HepG2 (cell line): Measurements from ENCODE around the gene WIZ. TPM values are rescaled to one million over a fixed set of nuclear protein-coding genes. Genes with fewer than 3 reads are reported as not detected.

ENCODE experiments used
- BRCA1 ChIP-seq: sonication (generic); formaldehyde crosslinking; IDR thresholded peaks from 2 replicates; pipeline ENCODE4 v1.4.0; 2020; ENCODE audit warnings: missing genetic modification reagents
- CHD2 ChIP-seq: IDR thresholded peaks from 2 replicates; pipeline ENCODE4 v1.6.1; 2011; ENCODE audit warnings: low read depth, low read length, improper control_type of control experiment
- ESRRA ChIP-seq: sonication (generic); formaldehyde crosslinking; IDR thresholded peaks from 2 replicates; pipeline ENCODE4 v1.5.1; 2020; ENCODE audit warnings: mild to moderate bottlenecking, low read depth, missing genetic modification reagents
- IRX3 ChIP-seq: sonication (generic); formaldehyde crosslinking; IDR thresholded peaks from 2 replicates; pipeline ENCODE4 v1.8.1; 2023; ENCODE audit warnings: mild to moderate bottlenecking, low read depth, missing genetic modification reagents, borderline replicate concordance
- MTA1 ChIP-seq: sonication (generic); formaldehyde crosslinking; IDR thresholded peaks from 2 replicates; pipeline ENCODE4 v1.4.0; 2020; ENCODE audit warnings: missing genetic modification reagents, mild to moderate bottlenecking, borderline replicate concordance
- NFIC ChIP-seq: IDR thresholded peaks from 2 replicates; pipeline ENCODE4 v1.6.1; 2012; ENCODE audit warnings: mild to moderate bottlenecking, low read length, inconsistent platforms
- RARA ChIP-seq: IDR thresholded peaks from 2 replicates; pipeline ENCODE4 v1.6.1; 2016; ENCODE audit warnings: missing genetic modification reagents, missing compliant biosample characterization
- RFXANK ChIP-seq: IDR thresholded peaks from 2 replicates; pipeline ENCODE4 v1.6.1; 2016
- SIN3B ChIP-seq: fragments of 150-350 bp; IDR thresholded peaks from 2 replicates; pipeline ENCODE4 v1.6.1; 2014; ENCODE audit warnings: low read length
- SRY ChIP-seq: sonication (generic); formaldehyde crosslinking; IDR thresholded peaks from 2 replicates; pipeline ENCODE4 v1.8.0; 2022; ENCODE audit warnings: mild to moderate bottlenecking, missing genetic modification reagents
- TSC22D2 ChIP-seq: sonication (generic); formaldehyde crosslinking; IDR thresholded peaks from 2 replicates; pipeline ENCODE4 v1.5.1; 2020; ENCODE audit warnings: missing genetic modification reagents, mild to moderate bottlenecking, borderline replicate concordance
- YEATS4 ChIP-seq: sonication (generic); formaldehyde crosslinking; IDR thresholded peaks from 2 replicates; pipeline ENCODE4 v1.4.0; 2020; ENCODE audit warnings: missing genetic modification reagents, borderline replicate concordance
- ZNF138 ChIP-seq: sonication (generic); formaldehyde crosslinking; IDR thresholded peaks from 2 replicates; pipeline ENCODE4 v1.5.0; 2020; ENCODE audit warnings: mild to moderate bottlenecking, low read depth, missing genetic modification reagents
- ZNF570 ChIP-seq: sonication (generic); formaldehyde crosslinking; IDR thresholded peaks from 2 replicates; pipeline ENCODE4 v1.4.0; 2020; ENCODE audit warnings: mild to moderate bottlenecking, missing genetic modification reagents, borderline replicate concordance
- ZNF709 ChIP-seq: sonication (generic); formaldehyde crosslinking; IDR thresholded peaks from 2 replicates; pipeline ENCODE4 v1.5.0; 2020; ENCODE audit warnings: mild to moderate bottlenecking, missing genetic modification reagents
- ZNF737 ChIP-seq: sonication (generic); formaldehyde crosslinking; IDR thresholded peaks from 2 replicates; pipeline ENCODE4 v1.5.0; 2020; ENCODE audit warnings: missing genetic modification reagents, mild to moderate bottlenecking, borderline replicate concordance
- ZNF891 ChIP-seq: sonication (generic); formaldehyde crosslinking; IDR thresholded peaks from 2 replicates; pipeline ENCODE4 v1.5.0; 2020; ENCODE audit warnings: mild to moderate bottlenecking, missing genetic modification reagents
- polyA plus RNA-seq, 8 experiments: library from polyadenylated mRNA; depleted of rRNA in 3 of 8; stranded (reverse) in 7 of 8; unstranded in 1 of 8; fragments of >200 nt; fragmentation: Illumina TruSeq in 4 of 8; extraction: Trizol in 4 of 8; gene quantifications; 2 replicates each; pipeline versions ENCODE4 v1.2.1 to v1.2.3, GENCODE V29; 2011 to 2016; ENCODE audit warnings: low read depth in 4 of 8, missing spikeins in 1 of 8, mixed read lengths in 1 of 8; ENCODE audit not compliant: insufficient read depth in 1 of 8
- total RNA-seq, 5 experiments: library from RNA; depleted of rRNA; stranded (reverse); fragments of >200 nt; fragmentation: Illumina TruSeq; extraction: Trizol; gene quantifications; 2 replicates each; pipeline ENCODE4 v1.2.3, GENCODE V29; 2016; ENCODE audit warnings: low read depth in 1 of 5
- TF ChIP-seq, protein P1 (sequence below): sonication (generic); formaldehyde crosslinking; IDR thresholded peaks from 2 replicates; pipeline ENCODE4 v1.5.1; 2020; ENCODE audit warnings: missing genetic modification reagents, mild to moderate bottlenecking, borderline replicate concordance
- TF ChIP-seq, protein P2 (sequence below): sonication (generic); formaldehyde crosslinking; IDR thresholded peaks from 2 replicates; pipeline ENCODE4 v1.5.1; 2020; ENCODE audit warnings: missing genetic modification reagents, mild to moderate bottlenecking, borderline replicate concordance
- TF ChIP-seq, protein P3 (sequence below): sonication (generic); formaldehyde crosslinking; IDR thresholded peaks from 2 replicates; pipeline ENCODE4 v1.4.0; 2020; ENCODE audit warnings: mild to moderate bottlenecking, missing genetic modification reagents
- TF ChIP-seq, protein P4 (sequence below): sonication (generic); formaldehyde crosslinking; IDR thresholded peaks from 2 replicates; pipeline ENCODE4 v1.4.0; 2020; ENCODE audit warnings: mild to moderate bottlenecking, missing genetic modification reagents

WIZ gene
- total and polyA plus RNA-seq, 2 of the 13 experiments (the other 11 are each of a cell fraction or from before 2014, with no cell fraction given) = 4.7 to 4.8 TPM

DNA sequence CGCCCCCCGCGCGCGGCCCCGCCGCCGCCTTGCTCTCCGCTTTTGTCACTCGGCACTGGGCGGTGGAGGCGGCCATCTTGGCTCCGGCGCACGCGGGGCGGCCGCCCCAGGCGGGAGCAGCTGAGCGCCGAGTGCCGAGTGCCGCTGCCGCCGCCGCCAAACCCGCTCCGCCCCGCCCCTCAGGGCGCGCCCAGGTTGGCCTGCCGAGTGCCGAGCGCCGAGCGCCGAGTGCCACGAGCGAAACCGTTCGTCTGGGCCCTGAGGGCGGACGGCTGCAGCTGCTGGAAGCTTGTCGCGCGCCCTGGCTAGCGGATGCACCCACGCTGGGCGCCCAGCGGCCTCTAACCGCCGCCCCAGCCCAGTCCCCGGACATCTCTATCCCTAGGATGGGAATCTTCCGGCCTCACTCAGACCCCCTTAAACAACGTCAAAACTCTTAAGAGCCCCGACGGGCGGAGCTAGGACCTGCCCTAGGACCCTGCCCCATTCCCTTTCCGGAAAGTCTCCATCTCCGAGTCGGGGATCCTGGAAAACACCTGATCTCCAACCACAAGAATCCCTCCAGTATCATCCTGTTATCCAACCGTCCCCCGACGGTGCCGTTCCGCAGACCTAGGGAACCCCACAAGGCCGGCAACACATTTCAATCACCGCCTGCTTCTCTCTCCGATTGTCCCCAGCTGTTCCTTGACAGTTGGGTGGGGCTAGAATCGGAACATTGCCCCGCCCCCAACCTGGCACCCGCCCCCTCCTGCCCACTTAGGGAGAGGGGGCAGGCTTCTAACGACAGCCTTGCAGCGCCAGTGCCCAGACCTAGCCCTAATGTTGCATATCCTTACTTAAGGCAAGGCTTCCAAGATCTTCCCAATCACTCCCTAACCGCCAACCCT, 16.9 kb downstream of the WIZ start (continued):
- TF ChIP-seq, protein P1, sequence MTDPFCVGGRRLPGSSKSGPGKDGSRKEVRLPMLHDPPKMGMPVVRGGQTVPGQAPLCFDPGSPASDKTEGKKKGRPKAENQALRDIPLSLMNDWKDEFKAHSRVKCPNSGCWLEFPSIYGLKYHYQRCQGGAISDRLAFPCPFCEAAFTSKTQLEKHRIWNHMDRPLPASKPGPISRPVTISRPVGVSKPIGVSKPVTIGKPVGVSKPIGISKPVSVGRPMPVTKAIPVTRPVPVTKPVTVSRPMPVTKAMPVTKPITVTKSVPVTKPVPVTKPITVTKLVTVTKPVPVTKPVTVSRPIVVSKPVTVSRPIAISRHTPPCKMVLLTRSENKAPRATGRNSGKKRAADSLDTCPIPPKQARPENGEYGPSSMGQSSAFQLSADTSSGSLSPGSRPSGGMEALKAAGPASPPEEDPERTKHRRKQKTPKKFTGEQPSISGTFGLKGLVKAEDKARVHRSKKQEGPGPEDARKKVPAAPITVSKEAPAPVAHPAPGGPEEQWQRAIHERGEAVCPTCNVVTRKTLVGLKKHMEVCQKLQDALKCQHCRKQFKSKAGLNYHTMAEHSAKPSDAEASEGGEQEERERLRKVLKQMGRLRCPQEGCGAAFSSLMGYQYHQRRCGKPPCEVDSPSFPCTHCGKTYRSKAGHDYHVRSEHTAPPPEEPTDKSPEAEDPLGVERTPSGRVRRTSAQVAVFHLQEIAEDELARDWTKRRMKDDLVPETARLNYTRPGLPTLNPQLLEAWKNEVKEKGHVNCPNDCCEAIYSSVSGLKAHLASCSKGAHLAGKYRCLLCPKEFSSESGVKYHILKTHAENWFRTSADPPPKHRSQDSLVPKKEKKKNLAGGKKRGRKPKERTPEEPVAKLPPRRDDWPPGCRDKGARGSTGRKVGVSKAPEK (CRISPR knock-in tag) = no peak
- no peak for TF ChIP-seq ZNF570 (CRISPR knock-in tag)
- no peak for TF ChIP-seq BRCA1 (CRISPR knock-in tag)
- TF ChIP-seq, protein P2, sequence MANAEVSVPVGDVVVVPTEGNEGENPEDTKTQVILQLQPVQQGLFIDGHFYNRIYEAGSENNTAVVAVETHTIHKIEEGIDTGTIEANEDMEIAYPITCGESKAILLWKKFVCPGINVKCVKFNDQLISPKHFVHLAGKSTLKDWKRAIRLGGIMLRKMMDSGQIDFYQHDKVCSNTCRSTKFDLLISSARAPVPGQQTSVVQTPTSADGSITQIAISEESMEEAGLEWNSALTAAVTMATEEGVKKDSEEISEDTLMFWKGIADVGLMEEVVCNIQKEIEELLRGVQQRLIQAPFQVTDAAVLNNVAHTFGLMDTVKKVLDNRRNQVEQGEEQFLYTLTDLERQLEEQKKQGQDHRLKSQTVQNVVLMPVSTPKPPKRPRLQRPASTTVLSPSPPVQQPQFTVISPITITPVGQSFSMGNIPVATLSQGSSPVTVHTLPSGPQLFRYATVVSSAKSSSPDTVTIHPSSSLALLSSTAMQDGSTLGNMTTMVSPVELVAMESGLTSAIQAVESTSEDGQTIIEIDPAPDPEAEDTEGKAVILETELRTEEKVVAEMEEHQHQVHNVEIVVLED (CRISPR knock-in tag) = peak; percentile 64; the same call in 1 of the 2 replicates
- TF ChIP-seq RARA (CRISPR knock-in tag) = 0 out of 2 replicates have a peak, but pooled peaks have one; percentile 9
- TF ChIP-seq, protein P3, sequence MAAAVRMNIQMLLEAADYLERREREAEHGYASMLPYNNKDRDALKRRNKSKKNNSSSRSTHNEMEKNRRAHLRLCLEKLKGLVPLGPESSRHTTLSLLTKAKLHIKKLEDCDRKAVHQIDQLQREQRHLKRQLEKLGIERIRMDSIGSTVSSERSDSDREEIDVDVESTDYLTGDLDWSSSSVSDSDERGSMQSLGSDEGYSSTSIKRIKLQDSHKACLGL (CRISPR knock-in tag) = peak; percentile 19; the same call in 1 of the 2 replicates
- TF ChIP-seq CHD2 = no peak
- TF ChIP-seq TSC22D2 (CRISPR knock-in tag) = no peak
- TF ChIP-seq SRY (CRISPR knock-in tag) = 0 out of 2 replicates have a peak, but pooled peaks have one; percentile 66
- peak; percentile 87 for TF ChIP-seq YEATS4 (CRISPR knock-in tag)
- TF ChIP-seq SIN3B = 0 out of 2 replicates have a peak, but pooled peaks have one; percentile 54
- TF ChIP-seq MTA1 = no peak
- TF ChIP-seq IRX3 (CRISPR knock-in tag) = no peak
- TF ChIP-seq ZNF709 (CRISPR knock-in tag) = no peak
- TF ChIP-seq NFIC = no peak
- TF ChIP-seq, protein P4, sequence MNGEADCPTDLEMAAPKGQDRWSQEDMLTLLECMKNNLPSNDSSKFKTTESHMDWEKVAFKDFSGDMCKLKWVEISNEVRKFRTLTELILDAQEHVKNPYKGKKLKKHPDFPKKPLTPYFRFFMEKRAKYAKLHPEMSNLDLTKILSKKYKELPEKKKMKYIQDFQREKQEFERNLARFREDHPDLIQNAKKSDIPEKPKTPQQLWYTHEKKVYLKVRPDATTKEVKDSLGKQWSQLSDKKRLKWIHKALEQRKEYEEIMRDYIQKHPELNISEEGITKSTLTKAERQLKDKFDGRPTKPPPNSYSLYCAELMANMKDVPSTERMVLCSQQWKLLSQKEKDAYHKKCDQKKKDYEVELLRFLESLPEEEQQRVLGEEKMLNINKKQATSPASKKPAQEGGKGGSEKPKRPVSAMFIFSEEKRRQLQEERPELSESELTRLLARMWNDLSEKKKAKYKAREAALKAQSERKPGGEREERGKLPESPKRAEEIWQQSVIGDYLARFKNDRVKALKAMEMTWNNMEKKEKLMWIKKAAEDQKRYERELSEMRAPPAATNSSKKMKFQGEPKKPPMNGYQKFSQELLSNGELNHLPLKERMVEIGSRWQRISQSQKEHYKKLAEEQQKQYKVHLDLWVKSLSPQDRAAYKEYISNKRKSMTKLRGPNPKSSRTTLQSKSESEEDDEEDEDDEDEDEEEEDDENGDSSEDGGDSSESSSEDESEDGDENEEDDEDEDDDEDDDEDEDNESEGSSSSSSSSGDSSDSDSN (CRISPR knock-in tag) = 0 out of 2 replicates have a peak, but pooled peaks have one; percentile 36
- 0 out of 2 replicates have a peak, but pooled peaks have one; percentile 10 for TF ChIP-seq ZNF138 (CRISPR knock-in tag)
- TF ChIP-seq ZNF737 (CRISPR knock-in tag) = no peak
- no peak for TF ChIP-seq ZNF891 (CRISPR knock-in tag)
- 0 out of 2 replicates have a peak, but pooled peaks have one; percentile 43 for TF ChIP-seq ESRRA (CRISPR knock-in tag)
- TF ChIP-seq RFXANK (CRISPR knock-in tag) = no peak
